ENCODE results near the gene LRIG1.

- TF ChIP-seq CTCF (IDR thresholded peaks at IDR 0.05) = no peak
- no peak for TF ChIP-seq POLR2A (IDR thresholded peaks at IDR 0.05)
Measured at GRCh38 chr3:66497288-66497984, 3.4 kb downstream of the LRIG1 start.

Measured in sigmoid colon (tissue), 3 donors.